ENCODE measurements around the gene SLTM. TPM values are rescaled to one million over a fixed set of nuclear protein-coding genes. Genes with fewer than 3 reads are reported as not detected.

The SLTM gene
- total RNA-seq, 1 experiment from 2014 or later: 110 TPM

DNA sequence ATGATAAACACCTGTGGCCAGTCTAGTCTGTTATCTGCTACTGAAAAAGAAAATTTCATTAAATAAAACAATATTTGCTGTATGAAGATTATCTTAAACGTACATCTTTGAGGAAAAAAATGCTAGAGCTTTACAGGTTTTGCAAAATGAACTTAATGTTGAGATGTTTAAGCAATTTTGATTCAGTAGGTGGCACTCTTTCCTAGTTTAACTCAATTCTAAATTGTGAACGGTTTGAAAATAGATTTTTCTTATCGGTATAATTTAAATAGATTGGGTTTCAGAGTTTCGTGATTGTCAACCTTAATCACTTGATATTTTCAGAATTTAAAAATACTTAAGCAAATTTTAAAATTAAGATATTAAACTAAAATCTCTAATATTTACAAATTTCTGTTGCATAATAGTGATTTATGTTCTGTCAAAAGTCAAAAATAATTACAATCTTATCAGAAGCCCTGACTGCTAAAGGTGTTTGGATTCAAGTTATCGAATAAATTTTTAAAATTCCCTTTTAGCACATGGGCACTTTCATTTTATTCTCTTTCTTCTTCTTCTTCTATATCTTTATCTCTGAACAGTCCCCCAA is 47.0 kb upstream of the SLTM start:
- ChIA-PET POLR2A (ENCODE audit: unreplicated experiment) (interaction anchor here (0.7 kb wide), 1 partner anchor 49 kb away, joined by 5 read pairs; no protein-coding TSS in a partner anchor), CTCF (no interaction called here)
- H3K36me3 ChIP-seq (ENCODE audit: low read depth): no peaks in the 10 kb centered on the region
- no peaks in the 10 kb centered on the region for H3K27me3 ChIP-seq (ENCODE audit: insufficient read depth, low read depth)
- H4K20me1 ChIP-seq (ENCODE audit: insufficient read depth): no peaks in the 10 kb centered on the region
- DNase-seq: no peak
- no peak overlapping the region for H3K4me2 ChIP-seq
- H2AFZ ChIP-seq: no peak overlapping the region
- no TSS peak for BruUV-seq (replicated peaks)
- no peaks in the 10 kb centered on the region for H3K79me2 ChIP-seq (ENCODE audit: low read depth)
- H3K9me3 ChIP-seq (ENCODE audit: insufficient read depth, low read depth): no peaks in the 10 kb centered on the region
- H3K9me2 ChIP-seq (ENCODE audit: insufficient read depth): no peaks in the 10 kb centered on the region
- no peaks in the 10 kb centered on the region for H3F3A ChIP-seq (ENCODE audit: insufficient read depth, low read depth)
- no peak overlapping the region for H3K4me3 ChIP-seq
- no peaks in the 10 kb centered on the region for H3K4me1 ChIP-seq (replicated peaks; ENCODE audit: insufficient read depth)
- intact Hi-C loops (cut with micrococcal nuclease; ENCODE audit: unreplicated experiment): loop anchor here (1.0 to 2.0 kb wide), 2 partner anchors 520 to 548 kb away; no protein-coding TSS in a partner anchor
- no peak overlapping the region for H3K27ac ChIP-seq
- TF ChIP-seq, protein P1, sequence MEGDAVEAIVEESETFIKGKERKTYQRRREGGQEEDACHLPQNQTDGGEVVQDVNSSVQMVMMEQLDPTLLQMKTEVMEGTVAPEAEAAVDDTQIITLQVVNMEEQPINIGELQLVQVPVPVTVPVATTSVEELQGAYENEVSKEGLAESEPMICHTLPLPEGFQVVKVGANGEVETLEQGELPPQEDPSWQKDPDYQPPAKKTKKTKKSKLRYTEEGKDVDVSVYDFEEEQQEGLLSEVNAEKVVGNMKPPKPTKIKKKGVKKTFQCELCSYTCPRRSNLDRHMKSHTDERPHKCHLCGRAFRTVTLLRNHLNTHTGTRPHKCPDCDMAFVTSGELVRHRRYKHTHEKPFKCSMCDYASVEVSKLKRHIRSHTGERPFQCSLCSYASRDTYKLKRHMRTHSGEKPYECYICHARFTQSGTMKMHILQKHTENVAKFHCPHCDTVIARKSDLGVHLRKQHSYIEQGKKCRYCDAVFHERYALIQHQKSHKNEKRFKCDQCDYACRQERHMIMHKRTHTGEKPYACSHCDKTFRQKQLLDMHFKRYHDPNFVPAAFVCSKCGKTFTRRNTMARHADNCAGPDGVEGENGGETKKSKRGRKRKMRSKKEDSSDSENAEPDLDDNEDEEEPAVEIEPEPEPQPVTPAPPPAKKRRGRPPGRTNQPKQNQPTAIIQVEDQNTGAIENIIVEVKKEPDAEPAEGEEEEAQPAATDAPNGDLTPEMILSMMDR (conservative IDR thresholded peaks at IDR 0.05): peak; percentile 61
- TF ChIP-seq EZH2 (IDR thresholded peaks at IDR 0.05; ENCODE audit: low read depth): no peak

DNA sequence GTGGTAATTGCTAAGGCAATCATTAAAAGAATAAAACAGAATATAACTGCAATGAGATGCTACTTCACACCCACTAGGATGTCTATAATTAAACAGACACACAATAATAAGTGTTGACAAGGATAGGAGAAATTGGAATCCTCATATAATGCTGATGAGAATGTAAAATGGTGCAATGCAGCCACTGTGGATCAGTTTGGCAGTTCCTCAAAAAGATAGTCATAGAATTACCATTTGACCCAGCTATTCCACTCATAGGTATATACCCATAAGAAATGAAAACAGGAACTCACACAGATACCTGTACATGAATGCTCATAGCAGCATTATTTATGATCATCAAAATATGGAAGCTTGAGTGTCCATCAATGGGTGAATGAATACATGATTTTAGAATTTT is 44.4 kb upstream of the SLTM start:
- no peak overlapping the region for H3K4me2 ChIP-seq
- POLR2A ChIA-PET (ENCODE audit: unreplicated experiment): no interaction called here
- no peak overlapping the region for H2AFZ ChIP-seq
- CTCF ChIA-PET: no interaction called here
- no peaks in the 10 kb centered on the region for H3K9me3 ChIP-seq (ENCODE audit: insufficient read depth, low read depth)
- H3K27me3 ChIP-seq (ENCODE audit: insufficient read depth, low read depth): no peaks in the 10 kb centered on the region
- H3K9me2 ChIP-seq (ENCODE audit: insufficient read depth): no peaks in the 10 kb centered on the region
- no peaks in the 10 kb centered on the region for H4K20me1 ChIP-seq (ENCODE audit: insufficient read depth)
- H3K4me1 ChIP-seq (replicated peaks; ENCODE audit: insufficient read depth): no peaks in the 10 kb centered on the region
- BruUV-seq (replicated peaks): no TSS peak
- intact Hi-C loops (cut with micrococcal nuclease; ENCODE audit: unreplicated experiment): no loop called here
- H3F3A ChIP-seq (ENCODE audit: insufficient read depth, low read depth): no peaks in the 10 kb centered on the region
- no peak for DNase-seq
- TF ChIP-seq, protein P1 (conservative IDR thresholded peaks at IDR 0.05): no peak
- no peak overlapping the region for H3K4me3 ChIP-seq
- no peak overlapping the region for H3K27ac ChIP-seq
- H3K79me2 ChIP-seq (ENCODE audit: low read depth): no peaks in the 10 kb centered on the region
- H3K36me3 ChIP-seq (ENCODE audit: low read depth): no peaks in the 10 kb centered on the region

DNA sequence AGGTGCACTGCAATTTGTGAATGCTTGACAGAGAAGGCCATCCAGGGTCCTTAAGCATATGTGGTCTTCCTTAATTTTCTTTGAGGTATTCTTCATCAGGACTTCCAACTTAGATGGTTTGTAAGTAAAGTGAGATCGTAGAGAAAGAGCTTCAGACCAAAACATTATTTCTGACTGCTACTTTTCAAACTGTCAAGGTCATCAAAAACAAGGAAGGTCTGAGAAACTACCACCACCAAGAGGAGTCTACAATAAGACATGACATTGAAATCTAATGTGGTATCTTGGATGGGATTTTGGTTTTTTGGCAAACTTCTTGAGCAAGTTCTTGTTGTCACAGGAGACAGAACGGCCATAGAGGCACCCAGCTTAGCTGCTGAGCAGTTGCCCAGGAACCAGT is 34.0 kb upstream of the SLTM start:
- no peak for DNase-seq
- ChIA-PET POLR2A (ENCODE audit: unreplicated experiment) (no interaction called here), CTCF (no interaction called here)

More for the DNA sequence above, 34.0 kb upstream of the SLTM start:
- peaks cover 10% of the 10 kb centered on the region for H3F3A ChIP-seq (ENCODE audit: insufficient read depth, low read depth)
- H3K79me2 ChIP-seq (ENCODE audit: low read depth): no peaks in the 10 kb centered on the region
- TF ChIP-seq, protein P1 (conservative IDR thresholded peaks at IDR 0.05): no peak
- no peak for TF ChIP-seq EZH2 (IDR thresholded peaks at IDR 0.05; ENCODE audit: low read depth)
- no peak overlapping the region for H3K4me2 ChIP-seq
- H3K4me1 ChIP-seq (replicated peaks; ENCODE audit: insufficient read depth): peaks cover 13% of the 10 kb centered on the region
- H3K27ac ChIP-seq: no peak overlapping the region
- H3K9me3 ChIP-seq (ENCODE audit: insufficient read depth, low read depth): no peaks in the 10 kb centered on the region
- H3K9me2 ChIP-seq (ENCODE audit: insufficient read depth): no peaks in the 10 kb centered on the region
- H2AFZ ChIP-seq: no peak overlapping the region
- no peak overlapping the region for H3K4me3 ChIP-seq
- H3K36me3 ChIP-seq (ENCODE audit: low read depth): no peaks in the 10 kb centered on the region
- intact Hi-C loops (cut with micrococcal nuclease; ENCODE audit: unreplicated experiment): no loop called here
- BruUV-seq (replicated peaks): no TSS peak
- H3K27me3 ChIP-seq (ENCODE audit: insufficient read depth, low read depth): no peaks in the 10 kb centered on the region
- no peaks in the 10 kb centered on the region for H4K20me1 ChIP-seq (ENCODE audit: insufficient read depth)
